HL-60 (cell line): Measurements from ENCODE around the gene EPHX1.

Source experiments
- REST ChIP-seq: IDR thresholded peaks from 2 replicates; pipeline ENCODE4 v1.6.1; 2012; ENCODE audit warnings: low read depth; ENCODE audit not compliant: insufficient replicate concordance
- TF ChIP-seq, protein P1 (sequence below): IDR thresholded peaks from one replicate; pipeline ENCODE4 v1.5.1; 2011; ENCODE audit warnings: low read length, control low read depth, inconsistent platforms; ENCODE audit not compliant: insufficient read depth

DNA sequence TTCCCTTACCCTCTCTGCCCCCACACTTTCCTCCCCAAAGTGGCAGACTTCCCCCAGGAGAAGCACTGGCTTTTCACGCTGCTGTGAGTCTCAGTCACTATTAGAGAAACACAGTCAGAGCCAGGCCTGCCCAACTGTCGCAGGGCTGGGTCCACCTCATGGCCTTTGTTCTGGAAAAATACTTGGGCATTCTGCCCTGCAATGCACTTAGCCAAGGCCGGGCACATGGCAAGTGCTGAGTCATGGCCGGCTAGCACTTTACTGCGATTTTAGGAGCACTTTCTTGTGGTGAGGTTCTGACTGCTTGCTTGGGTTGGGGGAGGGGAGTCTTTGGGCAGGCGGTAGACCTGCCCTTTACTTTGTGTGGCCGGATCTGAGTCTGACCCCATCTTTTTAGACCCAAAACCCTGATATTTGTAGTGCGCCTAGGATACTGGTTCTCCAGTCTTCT, 7.7 kb downstream of the EPHX1 start:
- TF ChIP-seq, protein P1, sequence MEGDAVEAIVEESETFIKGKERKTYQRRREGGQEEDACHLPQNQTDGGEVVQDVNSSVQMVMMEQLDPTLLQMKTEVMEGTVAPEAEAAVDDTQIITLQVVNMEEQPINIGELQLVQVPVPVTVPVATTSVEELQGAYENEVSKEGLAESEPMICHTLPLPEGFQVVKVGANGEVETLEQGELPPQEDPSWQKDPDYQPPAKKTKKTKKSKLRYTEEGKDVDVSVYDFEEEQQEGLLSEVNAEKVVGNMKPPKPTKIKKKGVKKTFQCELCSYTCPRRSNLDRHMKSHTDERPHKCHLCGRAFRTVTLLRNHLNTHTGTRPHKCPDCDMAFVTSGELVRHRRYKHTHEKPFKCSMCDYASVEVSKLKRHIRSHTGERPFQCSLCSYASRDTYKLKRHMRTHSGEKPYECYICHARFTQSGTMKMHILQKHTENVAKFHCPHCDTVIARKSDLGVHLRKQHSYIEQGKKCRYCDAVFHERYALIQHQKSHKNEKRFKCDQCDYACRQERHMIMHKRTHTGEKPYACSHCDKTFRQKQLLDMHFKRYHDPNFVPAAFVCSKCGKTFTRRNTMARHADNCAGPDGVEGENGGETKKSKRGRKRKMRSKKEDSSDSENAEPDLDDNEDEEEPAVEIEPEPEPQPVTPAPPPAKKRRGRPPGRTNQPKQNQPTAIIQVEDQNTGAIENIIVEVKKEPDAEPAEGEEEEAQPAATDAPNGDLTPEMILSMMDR: no peak
- no peak for TF ChIP-seq REST
